ENCODE measurements around the gene ITGAX. TPM values are rescaled to one million over a fixed set of nuclear protein-coding genes. Genes with fewer than 3 reads are reported as not detected.
A peak's percentile ranks its signal among the peaks of the same experiment; 100 is the strongest.

ITGAX gene
- total and polyA plus RNA-seq, 2 donors (not counting 1 experiment from before 2014, with no cell fraction given), result under 0.01 TPM; not detected in 1

- H3K27ac ChIP-seq (ENCODE audit: insufficient read depth, low read length), result no peak overlapping the region
- no peak overlapping the region for H3K4me3 ChIP-seq (replicated peaks in 1 of 4; ENCODE audit: control extremely low read depth in 1 of 4, insufficient read depth in 1 of 4, low read depth in 3 of 4, low read length in 4 of 4)
- H3K9me3 ChIP-seq (ENCODE audit: control insufficient read depth, insufficient read depth, low read depth, low read length), result no peaks in the 10 kb centered on the region
- no peak overlapping the region for H2AFZ ChIP-seq (ENCODE audit: low read length)
- H3K79me2 ChIP-seq (ENCODE audit: control insufficient read depth, insufficient read depth, low read length), result no peaks in the 10 kb centered on the region
- no peak overlapping the region for H3K4me2 ChIP-seq (ENCODE audit: extremely low read depth, insufficient read depth, low read length)
- H3K4me1 ChIP-seq (ENCODE audit: control insufficient read depth, extremely low read depth, insufficient read depth, low read length), result no peaks in the 10 kb centered on the region
- DNase-seq (ENCODE audit: low read depth in 2 of 2), result no peak
- no peak for TF ChIP-seq EZH2 (IDR thresholded peaks at IDR 0.05; ENCODE audit: low read length, missing control alignments)
- TF ChIP-seq CTCF (conservative IDR thresholded peaks at IDR 0.05 in 1 of 2, IDR thresholded peaks at IDR 0.05 in 1 of 2; ENCODE audit: low read depth in 1 of 2, low read length in 2 of 2), result no peak
- H3K27me3 ChIP-seq (ENCODE audit: control insufficient read depth, insufficient read depth, low read length), result no peaks in the 10 kb centered on the region
- no peak overlapping the region for H3K9ac ChIP-seq (ENCODE audit: insufficient read depth, low read length)
- H4K20me1 ChIP-seq (ENCODE audit: control insufficient read depth, extremely low read depth, insufficient read depth, low read length), result no peaks in the 10 kb centered on the region
- no peaks in the 10 kb centered on the region for H3K36me3 ChIP-seq (ENCODE audit: control insufficient read depth, insufficient read depth, low read length)
Observed at GRCh38 chr16:31423801-31424200, 68.8 kb downstream of the ITGAX start.

- Histone ChIP-seq H3K79me2 (ENCODE audit: control insufficient read depth, insufficient read depth, low read length) (no peaks in the 10 kb centered on the region), H3K4me1 (ENCODE audit: control insufficient read depth, extremely low read depth, insufficient read depth, low read length) (no peaks in the 10 kb centered on the region), H3K4me3 (replicated peaks in 1 of 4; ENCODE audit: control extremely low read depth in 1 of 4, insufficient read depth in 1 of 4, low read depth in 3 of 4, low read length in 4 of 4) (peak overlapping the region in 1 of 4 experiments; percentile 33), H4K20me1 (ENCODE audit: control insufficient read depth, extremely low read depth, insufficient read depth, low read length) (no peaks in the 10 kb centered on the region), H3K9ac (ENCODE audit: insufficient read depth, low read length) (no peak overlapping the region), H3K9me3 (ENCODE audit: control insufficient read depth, insufficient read depth, low read depth, low read length) (no peaks in the 10 kb centered on the region), H2AFZ (ENCODE audit: low read length) (no peak overlapping the region), H3K4me2 (ENCODE audit: extremely low read depth, insufficient read depth, low read length) (no peak overlapping the region), H3K27me3 (ENCODE audit: control insufficient read depth, insufficient read depth, low read length) (no peaks in the 10 kb centered on the region), H3K27ac (ENCODE audit: insufficient read depth, low read length) (no peak overlapping the region), H3K36me3 (ENCODE audit: control insufficient read depth, insufficient read depth, low read length) (no peaks in the 10 kb centered on the region)
- DNase-seq (ENCODE audit: low read depth in 2 of 2), result peak in 1 of 2 donors; percentile 28
- no peak for TF ChIP-seq EZH2 (IDR thresholded peaks at IDR 0.05; ENCODE audit: low read length, missing control alignments)
- no peak for TF ChIP-seq CTCF (conservative IDR thresholded peaks at IDR 0.05 in 1 of 2, IDR thresholded peaks at IDR 0.05 in 1 of 2; ENCODE audit: low read depth in 1 of 2, low read length in 2 of 2)
Observed at GRCh38 chr16:31427441-31428278, 72.7 kb downstream of the ITGAX start.

GRCh38 chr16:31428279-31428597 lies 73.3 kb downstream of the ITGAX start, which contains the start of gene COX6A2:
Gene COX6A2 (minus strand): TSS chr16:31428360. CDS start chr16:31428325, 35 bp downstream.
- H3K4me3 ChIP-seq (replicated peaks in 1 of 4; ENCODE audit: control extremely low read depth in 1 of 4, insufficient read depth in 1 of 4, low read depth in 3 of 4, low read length in 4 of 4), result peak within 1 kb of the TSS in 1 of 4 experiments; percentile 33
- H4K20me1 ChIP-seq (ENCODE audit: control insufficient read depth, extremely low read depth, insufficient read depth, low read length), result no peaks in the 10 kb centered on the region
- no peaks in the 10 kb centered on the region for H3K27me3 ChIP-seq (ENCODE audit: control insufficient read depth, insufficient read depth, low read length)
- H3K79me2 ChIP-seq (ENCODE audit: control insufficient read depth, insufficient read depth, low read length), result no peaks in the 10 kb centered on the region
- no peak for TF ChIP-seq EZH2 (IDR thresholded peaks at IDR 0.05; ENCODE audit: low read length, missing control alignments)
- no peak for TF ChIP-seq CTCF (conservative IDR thresholded peaks at IDR 0.05 in 1 of 2, IDR thresholded peaks at IDR 0.05 in 1 of 2; ENCODE audit: low read depth in 1 of 2, low read length in 2 of 2)
- no peak for DNase-seq (ENCODE audit: low read depth in 2 of 2)
- no peak within 1 kb of the TSS for H3K27ac ChIP-seq (ENCODE audit: insufficient read depth, low read length)
- H2AFZ ChIP-seq (ENCODE audit: low read length), result no peak within 1 kb of the TSS
- H3K9me3 ChIP-seq (ENCODE audit: control insufficient read depth, insufficient read depth, low read depth, low read length), result no peaks in the 10 kb centered on the region
- H3K4me2 ChIP-seq (ENCODE audit: extremely low read depth, insufficient read depth, low read length), result no peak within 1 kb of the TSS
- H3K9ac ChIP-seq (ENCODE audit: insufficient read depth, low read length), result no peak within 1 kb of the TSS
- no peaks in the 10 kb centered on the region for H3K4me1 ChIP-seq (ENCODE audit: control insufficient read depth, extremely low read depth, insufficient read depth, low read length)
- H3K36me3 ChIP-seq (ENCODE audit: control insufficient read depth, insufficient read depth, low read length), result no peaks in the 10 kb centered on the region
